Measurements from ENCODE around the gene IDE. TPM values are rescaled to one million over a fixed set of nuclear protein-coding genes. Genes with fewer than 3 reads are reported as not detected.
"Not testable (repeated sequence)": the region's sequence is repeated elsewhere in the genome, so short reads cannot be mapped to it uniquely, and the experiment has no call there.

The IDE gene
- total and polyA plus RNA-seq, 2 donors (not counting 3 experiments of a cell fraction or from before 2014, with no cell fraction given): 10.7 to 52.6 TPM

- H3K27ac ChIP-seq (ENCODE audit: insufficient read depth, low read depth, low read length): peak overlapping the region; percentile 83
- no peaks in the 10 kb centered on the region for H3K36me3 ChIP-seq (ENCODE audit: control insufficient read depth in 2 of 2, extremely low read depth in 1 of 2, insufficient read depth in 2 of 2, low read length in 2 of 2)
- no peaks in the 10 kb centered on the region for H4K20me1 ChIP-seq (replicated peaks; ENCODE audit: control insufficient read depth, extremely low read depth, insufficient read depth, low read length)
- BruUV-seq (replicated peaks): TSS peak; percentile 81
- no peak for TF ChIP-seq EZH2 (IDR thresholded peaks at IDR 0.05; ENCODE audit: borderline replicate concordance, low read depth, low read length, severe bottlenecking)
- H3K4me3 ChIP-seq (replicated peaks in 1 of 3; ENCODE audit: insufficient read depth in 1 of 3, low read depth in 1 of 3, low read length in 3 of 3): peak overlapping the region in 2 of 3 experiments; percentile 16 to 93
- no peaks in the 10 kb centered on the region for H3K27me3 ChIP-seq (ENCODE audit: control insufficient read depth in 2 of 2, insufficient read depth in 2 of 2, low read length in 2 of 2)
- no peaks in the 10 kb centered on the region for H3K9me3 ChIP-seq (replicated peaks; ENCODE audit: control insufficient read depth, insufficient read depth, low read length)
- H3K4me1 ChIP-seq (ENCODE audit: control insufficient read depth, extremely low read depth, insufficient read depth, low read length): peaks cover 29% of the 10 kb centered on the region
- peak overlapping the region; percentile 59 for H2AFZ ChIP-seq (ENCODE audit: low read depth, low read length)
- POLR2A ChIA-PET: interaction anchor here (1.1 kb wide), 1 partner anchor 16 kb away, joined by 3 read pairs; no protein-coding TSS in a partner anchor
- H3K4me2 ChIP-seq (ENCODE audit: insufficient read depth, low read length): peak overlapping the region; percentile 82
- FAIRE-seq (peak; percentile 35), DNase-seq (ENCODE audit: low read depth, low spot score) (peak; percentile 59)
- dilution Hi-C loops (cut with MboI; ENCODE audit: extremely low pct_ligation_motif_present, low sequenced_read_pairs): no loop called here
- H3K9ac ChIP-seq (replicated peaks; ENCODE audit: extremely low read depth, insufficient read depth, low read length): peak overlapping the region; percentile 73
- intact Hi-C loops (cut with micrococcal nuclease): loop anchor here (1.0 to 5.0 kb wide), 6 partner anchors 17 to 286 kb away; partner anchors contain the start of gene IDE
- CTCF ChIA-PET: interaction anchor here (1.0 to 2.5 kb wide), 22 partner anchors 11 to 290 kb away, joined by 3 to 14 read pairs (median 4); partner anchors contain the start of genes HHEX and IDE
- no peaks in the 10 kb centered on the region for H3K9me1 ChIP-seq (replicated peaks; ENCODE audit: control insufficient read depth, extremely low read depth, insufficient read depth, low read length)
- peaks cover 29% of the 10 kb centered on the region for H3K79me2 ChIP-seq (ENCODE audit: control insufficient read depth, insufficient read depth, low read length)
These were observed 17.0 kb upstream of the IDE start for GRCh38 chr10:92590623-92591549.

GRCh38 chr10:92582347-92582746 lies 8.5 kb upstream of the IDE start:
- CTCF ChIA-PET; dilution Hi-C loops (cut with MboI; ENCODE audit: extremely low pct_ligation_motif_present, low sequenced_read_pairs); H3K9me3 ChIP-seq (replicated peaks; ENCODE audit: control insufficient read depth, insufficient read depth, low read length); H3K4me2 ChIP-seq (ENCODE audit: insufficient read depth, low read length); H4K20me1 ChIP-seq (replicated peaks; ENCODE audit: control insufficient read depth, extremely low read depth, insufficient read depth, low read length); H2AFZ ChIP-seq (ENCODE audit: low read depth, low read length); H3K27ac ChIP-seq (ENCODE audit: insufficient read depth, low read depth, low read length); H3K4me1 ChIP-seq (ENCODE audit: control insufficient read depth, extremely low read depth, insufficient read depth, low read length); H3K27me3 ChIP-seq (ENCODE audit: control insufficient read depth in 2 of 2, insufficient read depth in 2 of 2, low read length in 2 of 2); DNase-seq (ENCODE audit: low read depth, low spot score); H3K36me3 ChIP-seq (ENCODE audit: control insufficient read depth in 2 of 2, extremely low read depth in 1 of 2, insufficient read depth in 2 of 2, low read length in 2 of 2); intact Hi-C loops (cut with micrococcal nuclease); FAIRE-seq; H3K4me3 ChIP-seq (replicated peaks in 1 of 3; ENCODE audit: insufficient read depth in 1 of 3, low read depth in 1 of 3, low read length in 3 of 3); H3K9ac ChIP-seq (replicated peaks; ENCODE audit: extremely low read depth, insufficient read depth, low read length); BruUV-seq (replicated peaks); H3K9me1 ChIP-seq (replicated peaks; ENCODE audit: control insufficient read depth, extremely low read depth, insufficient read depth, low read length); H3K79me2 ChIP-seq (ENCODE audit: control insufficient read depth, insufficient read depth, low read length): not testable (repeated sequence)
- POLR2A ChIA-PET: interaction anchor here (0.6 kb wide), 1 partner anchor 173 kb away, joined by 3 read pairs; no protein-coding TSS in a partner anchor
